ENCODE results near the gene SELENOM. TPM values are rescaled to one million over a fixed set of nuclear protein-coding genes. Genes with fewer than 3 reads are reported as not detected.
A peak's percentile ranks its signal among the peaks of the same experiment; 100 is the strongest.

Gene SELENOM
- total RNA-seq = 10.3 and 21.8 TPM in 2 replicates

GRCh38 chr22:31107178-31107893, at the start of gene SELENOM:
Gene SELENOM, minus strand, starts transcription at chr22:31107568. Its CDS starts 63 bp downstream, at chr22:31107505.
- DNase-seq (ENCODE audit: low read depth in 2 of 2) = peak; percentile 97 to 98

GRCh38 chr22:31155422-31155821, 48.1 kb upstream of the SELENOM start:
- DNase-seq (ENCODE audit: low read depth in 2 of 2) = peak in 1 of 2 donors; percentile 48

- no peak for DNase-seq (ENCODE audit: low read depth in 2 of 2)
Observed at GRCh38 chr22:31154975-31155374, 47.6 kb upstream of the SELENOM start.

- DNase-seq (ENCODE audit: low read depth in 2 of 2) = no peak
Observed at GRCh38 chr22:31153357-31153756, 46.0 kb upstream of the SELENOM start.

GRCh38 chr22:31151872-31152271, 44.5 kb upstream of the SELENOM start:
- DNase-seq (ENCODE audit: low read depth in 2 of 2) = no peak

- no peak for DNase-seq (ENCODE audit: low read depth in 2 of 2)
Observed at GRCh38 chr22:31150615-31151014, 43.2 kb upstream of the SELENOM start.

GRCh38 chr22:31148953-31149627, 41.7 kb upstream of the SELENOM start:
- peak; percentile 82 to 84 for DNase-seq (ENCODE audit: low read depth in 2 of 2)

- peak in 1 of 2 donors; percentile 59 for DNase-seq (ENCODE audit: low read depth in 2 of 2)
Observed at GRCh38 chr22:31148488-31148887, 41.1 kb upstream of the SELENOM start.

GRCh38 chr22:31144223-31144622, 36.9 kb upstream of the SELENOM start:
- DNase-seq (ENCODE audit: low read depth in 2 of 2) = peak in 1 of 2 donors; percentile 29

- DNase-seq (ENCODE audit: low read depth in 2 of 2) = no peak
Observed at GRCh38 chr22:31143537-31143936, 36.2 kb upstream of the SELENOM start.

- DNase-seq (ENCODE audit: low read depth in 2 of 2) = no peak
Observed at GRCh38 chr22:31143038-31143437, 35.7 kb upstream of the SELENOM start.

- DNase-seq (ENCODE audit: low read depth in 2 of 2) = no peak
Observed at GRCh38 chr22:31142285-31142684, 34.9 kb upstream of the SELENOM start.

GRCh38 chr22:31141551-31141950, 34.2 kb upstream of the SELENOM start:
- no peak for DNase-seq (ENCODE audit: low read depth in 2 of 2)

- DNase-seq (ENCODE audit: low read depth in 2 of 2) = no peak
Observed at GRCh38 chr22:31140746-31141145, 33.4 kb upstream of the SELENOM start.

GRCh38 chr22:31139866-31140716, 32.7 kb upstream of the SELENOM start, which contains the start of gene PLA2G3:
Gene PLA2G3, minus strand, starts transcription at chr22:31140508. Its CDS starts 154 bp downstream, at chr22:31140354.
- peak in 1 of 2 donors; percentile 10 for DNase-seq (ENCODE audit: low read depth in 2 of 2)

GRCh38 chr22:31139066-31139465, 31.7 kb upstream of the SELENOM start:
- no peak for DNase-seq (ENCODE audit: low read depth in 2 of 2)

GRCh38 chr22:31138126-31138525, 30.8 kb upstream of the SELENOM start:
- DNase-seq (ENCODE audit: low read depth in 2 of 2) = no peak

- DNase-seq (ENCODE audit: low read depth in 2 of 2) = no peak
Observed at GRCh38 chr22:31137721-31138120, 30.4 kb upstream of the SELENOM start.

GRCh38 chr22:31136711-31137110, 29.3 kb upstream of the SELENOM start:
- no peak for DNase-seq (ENCODE audit: low read depth in 2 of 2)

GRCh38 chr22:31136155-31136554, 28.8 kb upstream of the SELENOM start:
- no peak for DNase-seq (ENCODE audit: low read depth in 2 of 2)

- DNase-seq (ENCODE audit: low read depth in 2 of 2) = no peak
Observed at GRCh38 chr22:31135706-31136105, 28.3 kb upstream of the SELENOM start.

GRCh38 chr22:31134688-31135087, 27.3 kb upstream of the SELENOM start:
- no peak for DNase-seq (ENCODE audit: low read depth in 2 of 2)
